ENCODE measurements around the gene RNASE13. TPM values are rescaled to one million over a fixed set of nuclear protein-coding genes. Genes with fewer than 3 reads are reported as not detected.
A peak's percentile ranks its signal among the peaks of the same experiment; 100 is the strongest.

The RNASE13 gene
- total RNA-seq, 1 experiment from 2014 or later: not detected

GRCh38 chr14:20998674-20999366, 35.8 kb downstream of the RNASE13 start, which contains the start of gene SLC39A2:
Gene SLC39A2 (plus strand): TSS chr14:20999293. CDS start chr14:20999447, 154 bp downstream.
- H3K9me3 ChIP-seq (ENCODE audit: low read length): no peaks in the 10 kb centered on the region
- H3K27me3 ChIP-seq (ENCODE audit: low read length): no peaks in the 10 kb centered on the region
- H3K4me3 ChIP-seq (ENCODE audit: low read length): no peak within 1 kb of the TSS
- H3K4me1 ChIP-seq (ENCODE audit: low read length): no peaks in the 10 kb centered on the region
- H3K9ac ChIP-seq (ENCODE audit: low read length): no peak within 1 kb of the TSS
- no peak for DNase-seq
- H3K27ac ChIP-seq (ENCODE audit: low read length): no peak within 1 kb of the TSS
- H3K4me2 ChIP-seq (ENCODE audit: low read depth, low read length, poor library complexity, severe bottlenecking): no peak within 1 kb of the TSS
- no peak within 1 kb of the TSS for H2AFZ ChIP-seq (ENCODE audit: low read length)
- H3K36me3 ChIP-seq (ENCODE audit: insufficient read depth, low read length): peaks cover 26% of the 10 kb centered on the region; the same call in 1 of the 2 replicates
- no peaks in the 10 kb centered on the region for H3K79me2 ChIP-seq (ENCODE audit: low read length)
- no peaks in the 10 kb centered on the region for H3K9me2 ChIP-seq (replicated peaks; ENCODE audit: insufficient read depth, low read length)
- H4K20me1 ChIP-seq (ENCODE audit: insufficient read depth, low read depth, low read length): no peaks in the 10 kb centered on the region

GRCh38 chr14:20998139-20998538, 36.5 kb downstream of the RNASE13 start:
- Histone ChIP-seq H3K9me2 (replicated peaks; ENCODE audit: insufficient read depth, low read length) (no peaks in the 10 kb centered on the region), H3K9me3 (ENCODE audit: low read length) (no peaks in the 10 kb centered on the region), H2AFZ (ENCODE audit: low read length) (no peak overlapping the region), H3K27me3 (ENCODE audit: low read length) (no peaks in the 10 kb centered on the region), H3K4me3 (ENCODE audit: low read length) (no peak overlapping the region), H3K36me3 (ENCODE audit: insufficient read depth, low read length) (peaks cover 29% of the 10 kb centered on the region; the same call in 1 of the 2 replicates), H3K9ac (ENCODE audit: low read length) (no peak overlapping the region), H3K4me1 (ENCODE audit: low read length) (no peaks in the 10 kb centered on the region), H3K79me2 (ENCODE audit: low read length) (no peaks in the 10 kb centered on the region), H3K4me2 (ENCODE audit: low read depth, low read length, poor library complexity, severe bottlenecking) (no peak overlapping the region), H4K20me1 (ENCODE audit: insufficient read depth, low read depth, low read length) (no peaks in the 10 kb centered on the region), H3K27ac (ENCODE audit: low read length) (no peak overlapping the region)
- DNase-seq: no peak

- no peaks in the 10 kb centered on the region for H3K9me2 ChIP-seq (replicated peaks; ENCODE audit: insufficient read depth, low read length)
- H3K4me3 ChIP-seq (ENCODE audit: low read length): no peak overlapping the region
- H4K20me1 ChIP-seq (ENCODE audit: insufficient read depth, low read depth, low read length): no peaks in the 10 kb centered on the region
- no peaks in the 10 kb centered on the region for H3K4me1 ChIP-seq (ENCODE audit: low read length)
- DNase-seq: no peak
- no peaks in the 10 kb centered on the region for H3K9me3 ChIP-seq (ENCODE audit: low read length)
- no peaks in the 10 kb centered on the region for H3K27me3 ChIP-seq (ENCODE audit: low read length)
- H3K9ac ChIP-seq (ENCODE audit: low read length): no peak overlapping the region
- H3K27ac ChIP-seq (ENCODE audit: low read length): no peak overlapping the region
- H3K79me2 ChIP-seq (ENCODE audit: low read length): no peaks in the 10 kb centered on the region
- H3K4me2 ChIP-seq (ENCODE audit: low read depth, low read length, poor library complexity, severe bottlenecking): no peak overlapping the region
- peaks cover 34% of the 10 kb centered on the region; the same call in 1 of the 2 replicates for H3K36me3 ChIP-seq (ENCODE audit: insufficient read depth, low read length)
- no peak overlapping the region for H2AFZ ChIP-seq (ENCODE audit: low read length)
Observed at GRCh38 chr14:20997564-20997963, 37.0 kb downstream of the RNASE13 start.

- Histone ChIP-seq H3K4me1 (ENCODE audit: low read length) (no peaks in the 10 kb centered on the region; the same call in 1 of the 2 replicates), H3K9me2 (replicated peaks; ENCODE audit: insufficient read depth, low read length) (no peaks in the 10 kb centered on the region), H3K9me3 (ENCODE audit: low read length) (no peaks in the 10 kb centered on the region), H3K27me3 (ENCODE audit: low read length) (no peaks in the 10 kb centered on the region), H3K36me3 (ENCODE audit: insufficient read depth, low read length) (peaks cover 39% of the 10 kb centered on the region; the same call in 1 of the 2 replicates), H3K79me2 (ENCODE audit: low read length) (peaks cover under 1% of the 10 kb centered on the region; the same call in 1 of the 2 replicates), H4K20me1 (ENCODE audit: insufficient read depth, low read depth, low read length) (no peaks in the 10 kb centered on the region), H2AFZ (ENCODE audit: low read length) (no peak overlapping the region), H3K27ac (ENCODE audit: low read length) (no peak overlapping the region), H3K4me3 (ENCODE audit: low read length) (no peak overlapping the region), H3K9ac (ENCODE audit: low read length) (no peak overlapping the region), H3K4me2 (ENCODE audit: low read depth, low read length, poor library complexity, severe bottlenecking) (no peak overlapping the region)
- no peak for DNase-seq
Observed at GRCh38 chr14:20997115-20997514, 37.5 kb downstream of the RNASE13 start.

- Histone ChIP-seq H3K79me2 (ENCODE audit: low read length) (peaks cover 7% of the 10 kb centered on the region), H3K9me2 (replicated peaks; ENCODE audit: insufficient read depth, low read length) (no peaks in the 10 kb centered on the region), H3K27me3 (ENCODE audit: low read length) (no peaks in the 10 kb centered on the region), H3K4me3 (ENCODE audit: low read length) (no peak overlapping the region), H3K9me3 (ENCODE audit: low read length) (no peaks in the 10 kb centered on the region), H3K4me2 (ENCODE audit: low read depth, low read length, poor library complexity, severe bottlenecking) (no peak overlapping the region), H3K9ac (ENCODE audit: low read length) (no peak overlapping the region), H3K27ac (ENCODE audit: low read length) (no peak overlapping the region), H3K4me1 (ENCODE audit: low read length) (peaks cover 4% of the 10 kb centered on the region; the same call in 1 of the 2 replicates), H4K20me1 (ENCODE audit: insufficient read depth, low read depth, low read length) (no peaks in the 10 kb centered on the region; the same call in 1 of the 2 replicates), H3K36me3 (ENCODE audit: insufficient read depth, low read length) (peaks cover 45% of the 10 kb centered on the region; the same call in 1 of the 2 replicates), H2AFZ (ENCODE audit: low read length) (no peak overlapping the region)
- DNase-seq: no peak
Observed at GRCh38 chr14:20996521-20996920, 38.1 kb downstream of the RNASE13 start.

GRCh38 chr14:20989787-20990600, 44.6 kb downstream of the RNASE13 start, which contains the start of gene METTL17:
Gene METTL17 (plus strand): TSS chr14:20989980. CDS start chr14:20990003, 23 bp downstream.
- H3K4me2 ChIP-seq (ENCODE audit: low read depth, low read length, poor library complexity, severe bottlenecking): peak within 1 kb of the TSS; percentile 92
- peak within 1 kb of the TSS; percentile 80; the same call in 1 of the 2 replicates for H2AFZ ChIP-seq (ENCODE audit: low read length)
- peak within 1 kb of the TSS; percentile 84 for H3K9ac ChIP-seq (ENCODE audit: low read length)
- peaks cover 31% of the 10 kb centered on the region; the same call in 1 of the 2 replicates for H3K36me3 ChIP-seq (ENCODE audit: insufficient read depth, low read length)
- peak; percentile 100 for DNase-seq
- no peaks in the 10 kb centered on the region for H3K9me2 ChIP-seq (replicated peaks; ENCODE audit: insufficient read depth, low read length)
- H3K9me3 ChIP-seq (ENCODE audit: low read length): no peaks in the 10 kb centered on the region
- peaks cover 23% of the 10 kb centered on the region for H3K79me2 ChIP-seq (ENCODE audit: low read length)
- peaks cover 4% of the 10 kb centered on the region; the same call in 1 of the 2 replicates for H4K20me1 ChIP-seq (ENCODE audit: insufficient read depth, low read depth, low read length)
- peaks cover 25% of the 10 kb centered on the region for H3K4me1 ChIP-seq (ENCODE audit: low read length)
- H3K27ac ChIP-seq (ENCODE audit: low read length): peak within 1 kb of the TSS; percentile 63
- H3K4me3 ChIP-seq (ENCODE audit: low read length): peak within 1 kb of the TSS; percentile 86
- no peaks in the 10 kb centered on the region for H3K27me3 ChIP-seq (ENCODE audit: low read length)

GRCh38 chr14:20989471-20989786, 45.2 kb downstream of the RNASE13 start:
- Histone ChIP-seq H3K9me2 (replicated peaks; ENCODE audit: insufficient read depth, low read length) (no peaks in the 10 kb centered on the region), H3K4me1 (ENCODE audit: low read length) (peaks cover 25% of the 10 kb centered on the region), H3K79me2 (ENCODE audit: low read length) (peaks cover 23% of the 10 kb centered on the region), H3K27me3 (ENCODE audit: low read length) (no peaks in the 10 kb centered on the region), H2AFZ (ENCODE audit: low read length) (no peak overlapping the region), H3K9me3 (ENCODE audit: low read length) (no peaks in the 10 kb centered on the region), H3K9ac (ENCODE audit: low read length) (peak overlapping the region; percentile 66), H4K20me1 (ENCODE audit: insufficient read depth, low read depth, low read length) (peaks cover 4% of the 10 kb centered on the region; the same call in 1 of the 2 replicates), H3K27ac (ENCODE audit: low read length) (peak overlapping the region; percentile 63), H3K4me2 (ENCODE audit: low read depth, low read length, poor library complexity, severe bottlenecking) (peak overlapping the region; percentile 92), H3K36me3 (ENCODE audit: insufficient read depth, low read length) (peaks cover 26% of the 10 kb centered on the region; the same call in 1 of the 2 replicates), H3K4me3 (ENCODE audit: low read length) (peak overlapping the region; percentile 62)
- DNase-seq: no peak
